MG63 (cell line): ENCODE results near the gene TCFL5. TPM values are rescaled to one million over a fixed set of nuclear protein-coding genes. Genes with fewer than 3 reads are reported as not detected.

Experiments used
- DNase-seq: peaks from one replicate; pipeline ENCODE4 v3.0.0-alpha.2; 2020
- H3K27me3 ChIP-seq: fragments of 250-450 bp; sonication (Bioruptor Pico); 2 replicates; pipeline ENCODE4 v1.5.1; 2020; ENCODE audit warnings: mild to moderate bottlenecking, moderate library complexity
- H3K36me3 ChIP-seq: fragments of 250-450 bp; sonication (Bioruptor Pico); 2 replicates; pipeline ENCODE4 v1.5.1; 2020; ENCODE audit warnings: mild to moderate bottlenecking, moderate library complexity
- H3K4me3 ChIP-seq: fragments of 250-450 bp; sonication (Bioruptor Pico); 2 replicates; pipeline ENCODE4 v1.5.1; 2020; ENCODE audit warnings: mild to moderate bottlenecking, moderate library complexity
- H3K9me3 ChIP-seq: fragments of 250-450 bp; sonication (Bioruptor Pico); 2 replicates; pipeline ENCODE4 v1.5.1; 2020; ENCODE audit warnings: mild to moderate bottlenecking, moderate library complexity
- total RNA-seq: library from RNA; depleted of rRNA; stranded (reverse); fragments of >200 nt; shearing (Covaris generic); gene quantifications from 2 replicates; pipeline ENCODE4 v1.2.3, GENCODE V29; 2014; ENCODE audit warnings: low replicate concordance

TCFL5 gene
- total RNA-seq, 1 experiment from 2014 or later: 25.4 TPM

GRCh38 chr20:62885896-62886708, 24.5 kb upstream of the TCFL5 start:
- H3K36me3 ChIP-seq: peaks cover 62% of the 10 kb centered on the region
- no peaks in the 10 kb centered on the region for H3K27me3 ChIP-seq
- no peak overlapping the region for H3K4me3 ChIP-seq
- no peak for DNase-seq
- H3K9me3 ChIP-seq: no peaks in the 10 kb centered on the region

DNA sequence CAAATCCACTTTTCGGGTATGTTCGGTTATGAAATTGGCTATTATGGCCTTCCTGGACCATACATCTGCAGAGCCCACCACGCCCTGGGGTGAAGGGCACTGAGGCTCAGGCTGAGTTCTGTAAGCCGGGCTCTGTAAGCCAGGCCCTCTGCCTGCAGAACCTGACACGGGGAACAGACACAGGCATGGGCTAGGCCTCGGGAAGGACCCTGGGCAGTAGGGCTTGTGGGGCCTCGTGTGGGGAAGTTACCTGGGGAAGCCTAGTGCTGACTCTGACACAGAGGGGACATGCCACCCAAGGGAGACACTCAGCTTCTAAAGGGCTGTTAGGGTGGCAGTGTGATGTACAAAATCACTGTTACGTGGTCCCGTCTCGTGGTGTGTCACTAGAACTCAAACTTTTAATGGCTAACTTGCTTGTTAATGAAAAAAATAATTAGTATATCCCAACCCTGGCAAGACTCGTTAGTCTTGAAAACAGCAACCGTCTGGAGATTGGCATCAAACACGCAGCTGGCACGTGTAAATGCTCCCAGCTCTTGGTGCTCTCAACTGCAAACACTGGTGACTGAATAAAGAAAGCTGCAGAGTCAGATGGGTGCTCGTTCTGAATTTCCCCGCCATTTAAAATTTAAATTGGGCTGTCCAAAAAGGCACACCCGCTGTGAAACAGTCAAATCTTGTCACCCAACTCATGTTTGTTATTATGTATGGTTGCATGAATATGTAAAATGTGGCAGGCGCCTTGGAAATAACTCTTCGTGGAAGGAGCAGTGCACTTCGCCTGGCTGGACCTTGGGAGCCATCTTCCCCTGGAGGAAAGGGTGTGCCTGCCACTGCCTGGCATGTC, 23.6 kb upstream of the TCFL5 start:
- Histone ChIP-seq H3K4me3 (no peak overlapping the region), H3K36me3 (peaks cover 62% of the 10 kb centered on the region), H3K9me3 (no peaks in the 10 kb centered on the region), H3K27me3 (no peaks in the 10 kb centered on the region)
- no peak for DNase-seq

DNA sequence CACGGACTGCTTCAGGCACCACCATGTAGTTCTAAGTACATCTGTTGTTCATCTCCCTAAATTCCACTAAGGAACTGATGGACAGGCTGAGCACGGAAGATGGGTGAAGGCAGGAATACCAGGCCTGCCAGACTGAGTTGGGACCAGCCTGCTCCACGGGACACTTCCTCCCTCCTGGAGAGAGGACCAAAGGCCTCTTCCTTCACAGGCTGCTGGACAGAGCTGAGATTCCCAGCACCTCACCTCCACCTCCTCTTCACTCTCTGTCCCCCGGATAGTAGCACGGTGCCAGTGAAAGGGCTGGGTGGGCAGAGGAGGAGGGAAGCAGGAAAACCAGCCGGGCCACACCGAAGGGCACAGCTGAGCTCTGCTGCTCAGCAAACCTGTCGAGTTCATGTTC, 22.9 kb upstream of the TCFL5 start:
- Histone ChIP-seq H3K36me3 (peaks cover 62% of the 10 kb centered on the region), H3K4me3 (no peak overlapping the region), H3K27me3 (no peaks in the 10 kb centered on the region), H3K9me3 (no peaks in the 10 kb centered on the region)
- DNase-seq: no peak

DNA sequence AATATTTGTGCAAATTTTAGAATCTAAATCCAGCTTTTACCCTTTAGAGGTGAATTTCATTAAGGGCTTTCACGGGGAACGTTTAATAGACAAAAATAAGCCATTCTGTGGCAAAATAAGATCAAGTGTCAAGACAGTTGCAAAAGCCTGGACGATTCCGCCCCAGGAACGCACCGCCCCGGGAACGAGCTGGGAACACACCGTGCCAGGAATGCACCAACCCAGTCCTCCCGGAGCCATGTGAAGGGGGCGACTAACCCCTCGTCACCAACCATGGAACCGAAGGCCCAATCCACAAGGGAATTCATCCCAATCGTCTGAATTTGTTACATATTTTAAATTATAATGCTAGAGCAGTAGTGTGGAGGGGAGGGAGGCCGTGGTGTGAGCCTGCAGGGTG, 20.8 kb upstream of the TCFL5 start:
- H3K36me3 ChIP-seq: peaks cover 41% of the 10 kb centered on the region
- no peak for DNase-seq
- no peaks in the 10 kb centered on the region for H3K9me3 ChIP-seq
- no peak overlapping the region for H3K4me3 ChIP-seq
- H3K27me3 ChIP-seq: no peaks in the 10 kb centered on the region

- no peak for DNase-seq
- H3K4me3 ChIP-seq: no peak overlapping the region
- peaks cover 35% of the 10 kb centered on the region for H3K36me3 ChIP-seq
- H3K27me3 ChIP-seq: no peaks in the 10 kb centered on the region
- no peaks in the 10 kb centered on the region for H3K9me3 ChIP-seq
Measured at GRCh38 chr20:62881662-62882395, 20.2 kb upstream of the TCFL5 start.

- DNase-seq: no peak
Measured at GRCh38 chr20:62880935-62881661, 19.5 kb upstream of the TCFL5 start.

GRCh38 chr20:62880147-62880934, 18.7 kb upstream of the TCFL5 start:
- H3K27me3 ChIP-seq: no peaks in the 10 kb centered on the region
- DNase-seq: no peak
- no peak overlapping the region for H3K4me3 ChIP-seq
- no peaks in the 10 kb centered on the region for H3K9me3 ChIP-seq
- H3K36me3 ChIP-seq: peaks cover 20% of the 10 kb centered on the region

More at GRCh38 chr20:62880935-62881661, 19.5 kb upstream of the TCFL5 start:
- Histone ChIP-seq H3K4me3 (no peak overlapping the region), H3K27me3 (no peaks in the 10 kb centered on the region), H3K9me3 (no peaks in the 10 kb centered on the region), H3K36me3 (peaks cover 28% of the 10 kb centered on the region)

- Histone ChIP-seq H3K36me3 (peaks cover 20% of the 10 kb centered on the region), H3K9me3 (no peaks in the 10 kb centered on the region), H3K4me3 (no peak overlapping the region), H3K27me3 (no peaks in the 10 kb centered on the region)
- no peak for DNase-seq
Measured at GRCh38 chr20:62879275-62880146, 17.9 kb upstream of the TCFL5 start.

GRCh38 chr20:62878244-62879038, 16.8 kb upstream of the TCFL5 start:
- no peak for DNase-seq
- H3K36me3 ChIP-seq: peaks cover 20% of the 10 kb centered on the region
- no peaks in the 10 kb centered on the region for H3K27me3 ChIP-seq
- H3K9me3 ChIP-seq: no peaks in the 10 kb centered on the region
- H3K4me3 ChIP-seq: no peak overlapping the region

DNA sequence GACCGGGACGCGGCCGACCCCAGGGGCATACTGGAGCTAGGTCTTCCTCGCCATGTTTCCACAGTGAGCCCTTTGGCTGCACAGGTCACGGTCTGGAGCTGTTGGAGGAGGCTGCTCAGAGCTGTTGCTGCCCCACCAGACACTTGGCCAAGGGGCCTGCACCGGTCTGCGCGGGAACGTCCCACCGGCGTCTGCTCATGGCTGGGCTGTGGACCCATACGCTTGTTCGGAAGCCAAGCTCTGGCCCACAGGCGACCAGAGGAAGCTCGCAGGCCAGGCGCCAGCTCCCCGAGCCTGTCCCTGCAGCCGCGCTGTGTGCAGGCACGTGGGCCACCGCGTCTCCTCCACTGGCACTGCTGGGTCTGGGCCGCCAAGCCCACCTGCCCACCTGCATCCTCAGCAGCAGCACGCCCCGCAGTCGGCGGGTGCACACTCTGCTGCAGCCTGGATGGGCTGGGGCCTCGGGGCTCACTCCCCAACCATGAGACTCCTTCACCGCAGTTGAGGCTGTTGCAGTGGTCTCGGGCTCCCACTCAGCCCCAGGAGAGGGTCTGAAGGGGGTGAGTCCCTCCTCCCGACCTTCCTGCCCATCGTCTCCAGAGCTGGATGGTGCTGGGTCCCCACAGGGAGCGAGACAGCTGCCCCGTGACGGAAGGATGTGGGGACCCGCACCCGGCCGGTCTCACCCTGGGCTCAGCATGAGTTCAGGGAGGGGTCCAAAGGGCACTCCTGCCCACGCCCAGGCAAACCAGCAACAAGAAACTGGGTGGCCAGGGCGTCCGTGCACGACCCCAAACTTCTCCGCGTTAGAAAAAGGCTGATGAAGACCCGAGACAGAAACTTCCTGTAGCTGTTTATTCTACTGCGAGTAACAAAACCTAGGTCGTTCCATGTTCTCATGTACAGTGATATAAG, 15.5 kb upstream of the TCFL5 start:
- Histone ChIP-seq H3K36me3 (peaks cover 20% of the 10 kb centered on the region), H3K27me3 (no peaks in the 10 kb centered on the region), H3K9me3 (no peaks in the 10 kb centered on the region), H3K4me3 (no peak overlapping the region)
- no peak for DNase-seq

DNA sequence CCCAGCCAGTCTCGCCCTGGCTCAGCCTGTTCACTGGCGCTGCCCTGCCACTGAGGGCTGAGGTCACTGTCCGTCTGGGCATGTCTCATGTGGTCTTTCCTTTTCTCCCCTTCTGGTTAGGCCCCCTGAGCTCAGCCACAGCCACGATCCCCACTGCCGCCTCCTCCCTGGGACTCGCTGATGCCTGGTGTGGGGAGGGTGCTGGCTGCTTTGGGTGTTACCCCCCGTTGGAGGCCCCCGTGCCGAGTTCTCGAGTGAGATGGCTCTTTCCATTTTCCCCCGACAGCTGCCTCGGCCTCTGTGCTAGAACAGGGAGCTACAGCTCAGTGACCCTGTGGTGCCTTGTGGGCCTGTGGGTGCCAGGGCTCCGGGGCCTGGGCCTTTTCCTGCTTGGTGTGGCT, 14.9 kb upstream of the TCFL5 start:
- Histone ChIP-seq H3K4me3 (no peak overlapping the region), H3K27me3 (no peaks in the 10 kb centered on the region), H3K9me3 (no peaks in the 10 kb centered on the region), H3K36me3 (peaks cover 19% of the 10 kb centered on the region)
- DNase-seq: no peak

GRCh38 chr20:62875419-62876361, 14.1 kb upstream of the TCFL5 start:
- H3K9me3 ChIP-seq: no peaks in the 10 kb centered on the region
- peak; percentile 93 for DNase-seq
- peak overlapping the region; percentile 31 for H3K4me3 ChIP-seq
- H3K36me3 ChIP-seq: peaks cover 11% of the 10 kb centered on the region
- no peaks in the 10 kb centered on the region for H3K27me3 ChIP-seq
